GM15510 (cell line): Measurements from ENCODE around the gene TIAM1.

Experiments
- POLR2A ChIP-seq: IDR thresholded peaks from 3 replicates; pipeline ENCODE4 v1.6.1; 2011; ENCODE audit warnings: borderline replicate concordance; ENCODE audit not compliant: insufficient read length; ENCODE audit errors: extremely low read depth

The TIAM1 gene

DNA sequence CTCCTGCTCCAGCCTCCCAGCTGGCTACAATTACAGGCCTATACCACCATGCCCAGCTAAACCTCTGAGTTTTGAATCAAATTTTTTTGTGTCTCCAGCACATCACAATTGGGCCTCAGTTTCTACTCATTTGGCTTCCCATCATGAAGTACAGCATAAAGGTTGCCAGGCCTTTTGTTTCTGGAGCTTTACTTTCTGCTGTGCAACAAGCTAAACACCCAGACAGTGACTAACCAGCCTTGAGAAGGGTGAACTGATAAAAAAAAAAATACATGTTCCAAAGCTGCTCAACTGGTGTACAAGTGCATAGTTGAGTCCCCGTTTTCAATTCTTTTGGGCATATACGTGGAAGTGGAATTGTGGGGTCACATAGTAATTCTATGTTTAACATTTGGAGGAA, 25.1 kb downstream of the TIAM1 start:
- no peak for TF ChIP-seq POLR2A

DNA sequence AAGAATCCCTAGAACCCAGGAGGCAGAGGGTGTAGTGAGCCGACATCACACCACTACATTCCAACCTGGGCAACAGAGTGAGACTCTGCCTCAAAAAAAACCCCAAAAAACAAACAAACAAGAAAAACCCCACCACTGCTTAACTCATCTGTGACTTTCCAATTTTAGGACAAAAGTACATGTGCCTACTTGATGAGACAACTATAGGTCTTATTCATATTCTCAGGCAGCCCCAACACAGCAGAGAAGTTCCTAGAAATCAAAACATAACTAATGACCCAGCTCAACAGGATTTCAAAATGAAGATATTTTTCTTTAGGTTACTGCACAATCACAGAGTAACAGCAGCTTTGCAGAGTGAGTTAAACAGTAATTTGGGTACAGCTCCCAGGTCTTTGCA, 26.4 kb downstream of the TIAM1 start:
- TF ChIP-seq POLR2A, result no peak

DNA sequence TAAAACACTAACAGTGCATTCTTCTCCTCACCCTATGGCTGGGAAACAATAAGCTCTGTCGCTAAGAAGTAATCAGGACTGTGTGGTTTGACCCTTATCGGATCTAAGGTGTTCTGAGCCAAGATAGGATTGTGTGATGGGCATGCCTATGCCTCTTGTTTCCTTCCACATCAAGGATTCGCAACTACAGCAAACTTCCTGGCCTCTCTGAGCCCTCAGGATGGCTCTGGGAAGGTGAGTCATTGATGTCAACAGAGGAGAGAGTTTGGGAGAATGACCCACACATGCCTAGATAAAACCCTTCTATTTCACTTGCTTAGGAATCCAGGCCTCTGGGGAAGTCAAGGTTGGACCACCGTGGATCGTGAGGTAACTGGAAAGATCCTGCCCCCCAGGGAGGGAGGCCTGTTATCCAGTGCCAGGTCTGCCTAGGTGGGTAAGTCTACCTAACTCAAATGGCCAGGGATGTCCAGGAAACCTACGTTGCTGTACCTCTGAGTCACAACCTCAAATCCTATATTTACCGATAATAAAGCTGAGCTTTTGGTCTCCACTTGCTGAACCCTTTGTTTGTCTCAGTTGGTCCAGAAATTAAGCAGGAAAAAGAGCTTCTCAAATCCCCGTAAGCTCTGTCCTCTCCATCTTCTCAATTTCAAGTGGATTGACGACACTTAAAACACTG, 27.4 kb downstream of the TIAM1 start:
- TF ChIP-seq POLR2A, result no peak

DNA sequence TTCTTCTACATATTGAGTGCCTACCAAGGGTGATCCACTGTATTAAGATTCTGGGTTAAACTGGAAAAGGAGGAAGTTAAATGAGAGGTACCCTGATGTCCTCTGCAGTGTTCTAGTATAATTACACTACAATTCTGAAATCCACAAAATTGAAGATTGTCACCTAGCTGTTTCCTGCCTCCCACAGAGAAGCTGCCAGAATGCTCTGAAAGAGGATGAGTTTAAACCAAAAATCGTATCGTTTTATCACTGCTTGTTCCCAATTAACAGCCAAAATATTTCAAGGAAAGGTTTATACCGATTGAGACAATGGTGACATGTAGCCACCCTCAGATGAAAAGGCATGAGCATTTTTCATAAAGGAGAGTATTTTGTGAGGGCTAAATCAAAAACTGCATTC, 28.0 kb downstream of the TIAM1 start:
- TF ChIP-seq POLR2A, result no peak

DNA sequence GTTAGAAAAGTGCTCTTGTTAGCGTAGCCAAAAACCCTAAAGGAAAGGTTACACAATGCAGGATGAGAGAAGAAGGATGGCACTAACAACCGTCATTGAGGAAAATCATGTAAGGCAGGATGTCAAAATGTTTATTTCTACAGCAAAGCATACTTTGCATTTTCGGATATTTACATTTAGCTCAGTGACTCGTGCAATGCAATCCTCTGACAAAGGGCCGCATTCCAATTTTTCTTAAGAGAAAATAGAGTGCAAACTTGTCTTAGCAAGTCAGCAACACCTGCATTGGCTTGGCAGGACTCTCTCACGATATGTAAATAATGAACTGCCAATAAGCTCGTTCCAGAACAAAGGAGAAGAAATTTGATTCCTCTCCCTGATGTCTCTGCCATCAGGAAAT, 33.3 kb downstream of the TIAM1 start:
- TF ChIP-seq POLR2A, result no peak

DNA sequence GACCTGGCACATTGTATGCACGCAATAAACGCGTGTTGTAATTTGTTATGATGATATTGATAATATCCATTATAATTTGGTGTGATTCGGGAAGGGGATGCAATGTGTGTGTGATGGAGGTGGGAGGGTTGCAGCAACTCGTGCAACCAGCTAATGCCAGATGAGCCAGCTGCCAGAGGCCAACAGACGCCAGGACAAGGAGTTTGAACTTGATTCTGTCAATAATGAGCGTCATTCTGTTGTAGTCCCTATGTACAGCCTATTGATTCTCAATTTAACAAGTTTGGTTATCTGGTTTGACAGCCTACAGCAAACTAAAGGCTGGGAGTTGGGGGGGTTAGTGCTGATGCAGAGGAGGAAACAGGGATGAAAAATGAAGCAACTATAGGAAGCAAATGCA, 35.5 kb downstream of the TIAM1 start:
- TF ChIP-seq POLR2A, result no peak

DNA sequence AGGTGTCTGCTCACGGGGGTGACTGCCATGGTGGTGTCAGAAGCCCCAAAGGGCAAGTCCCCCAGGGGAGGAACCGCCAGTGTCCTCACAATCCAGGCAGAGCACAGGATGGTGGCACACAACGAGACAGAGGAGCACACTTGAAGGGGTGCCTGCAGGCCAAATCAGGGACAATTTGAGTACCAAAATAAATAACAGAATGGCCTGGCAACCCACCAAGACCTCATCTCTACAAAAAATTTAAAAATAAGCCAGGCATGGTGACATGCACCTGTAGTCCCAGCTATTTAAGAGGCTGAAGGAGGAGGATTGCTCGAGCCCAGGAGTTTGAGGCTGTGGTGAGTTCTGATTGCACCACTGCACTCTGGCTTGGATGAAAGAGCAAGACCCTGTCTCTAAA, 38.2 kb downstream of the TIAM1 start:
- no peak for TF ChIP-seq POLR2A

DNA sequence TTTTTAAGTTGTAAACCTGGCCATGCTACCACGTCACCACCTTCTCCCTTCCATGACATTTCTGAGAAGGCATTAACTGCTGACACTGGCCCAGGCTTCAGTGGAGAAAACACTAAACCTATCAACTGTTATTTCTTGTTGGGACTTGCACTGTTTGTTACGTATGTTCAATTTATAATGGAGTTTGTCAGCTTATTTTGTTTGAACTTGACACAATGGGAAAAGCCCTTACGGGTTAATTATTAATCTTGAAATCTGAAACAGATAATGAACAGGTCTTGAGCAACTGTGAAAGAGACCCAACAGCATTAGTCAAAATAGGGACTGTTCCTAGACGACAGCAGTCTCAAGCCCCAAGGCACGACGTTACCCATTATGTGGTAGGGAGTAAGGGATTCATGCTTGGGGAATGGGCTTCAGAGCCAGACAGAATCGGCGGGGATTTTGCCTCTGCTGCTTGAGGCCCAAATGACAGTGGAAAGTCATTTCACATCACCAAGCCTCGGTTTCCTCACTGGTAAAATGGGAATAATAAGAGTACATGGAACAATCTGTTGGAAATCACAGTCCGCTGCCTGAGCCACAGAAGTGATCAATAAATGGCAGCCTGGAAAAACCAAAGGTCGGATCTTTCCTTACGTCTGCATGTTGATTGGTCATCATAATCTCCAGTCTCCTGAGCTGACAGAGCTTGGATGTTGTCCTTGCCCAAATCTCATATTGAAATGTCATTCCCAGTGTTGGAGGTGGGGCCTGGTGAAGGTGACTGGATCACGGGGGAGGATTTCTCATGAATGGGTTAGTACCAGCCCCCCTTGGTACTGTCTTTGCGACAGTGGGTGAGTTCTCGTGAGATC, 44.5 kb downstream of the TIAM1 start:
- TF ChIP-seq POLR2A, result no peak

DNA sequence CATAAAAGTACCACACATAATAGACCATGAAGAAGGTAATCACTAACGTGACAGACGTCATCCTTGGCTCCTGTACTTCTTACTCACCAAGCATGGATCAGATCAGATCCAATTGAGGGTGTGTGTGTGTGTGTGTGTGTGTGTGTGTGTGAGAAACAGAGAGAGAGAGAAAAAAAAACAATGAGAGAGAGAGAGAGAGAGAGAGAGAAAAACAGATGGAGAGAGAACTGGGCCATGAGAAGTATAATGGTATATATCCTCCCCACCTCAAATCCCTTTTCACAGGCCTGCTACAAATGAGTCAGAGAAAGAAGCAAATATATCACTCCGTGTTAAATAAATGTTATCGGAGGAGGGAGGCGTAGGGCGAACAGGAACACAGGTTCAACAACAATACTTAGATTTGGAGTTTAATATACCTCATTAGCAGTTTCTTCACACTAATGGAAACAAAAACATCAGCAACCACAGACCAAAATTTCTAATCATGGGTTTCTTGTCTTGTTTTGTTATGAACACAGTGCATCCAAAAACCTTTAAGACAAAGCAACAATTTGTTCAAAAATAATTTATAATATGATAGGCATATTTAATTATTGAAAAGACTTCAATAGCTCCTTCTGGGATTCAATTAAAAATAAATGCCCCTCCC, 45.3 kb downstream of the TIAM1 start:
- TF ChIP-seq POLR2A, result no peak

DNA sequence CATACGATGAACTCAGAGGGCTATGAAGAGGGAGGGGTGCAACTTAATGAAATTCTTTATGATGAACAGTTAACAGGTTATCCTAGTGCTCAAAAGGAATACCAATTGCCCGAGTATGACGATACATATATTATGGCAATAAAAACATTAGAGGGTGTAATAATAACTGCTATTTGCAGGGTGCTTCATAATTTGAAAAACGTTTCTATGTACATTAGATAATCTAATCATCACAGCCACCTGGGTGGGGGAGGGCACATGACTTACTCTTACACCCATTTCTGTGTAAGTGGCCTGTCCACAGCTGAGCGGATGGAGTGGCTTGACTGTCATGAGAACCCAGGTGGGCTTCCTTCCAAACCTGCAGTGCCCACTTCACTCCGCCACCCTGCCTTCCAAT, 46.3 kb downstream of the TIAM1 start:
- no peak for TF ChIP-seq POLR2A

DNA sequence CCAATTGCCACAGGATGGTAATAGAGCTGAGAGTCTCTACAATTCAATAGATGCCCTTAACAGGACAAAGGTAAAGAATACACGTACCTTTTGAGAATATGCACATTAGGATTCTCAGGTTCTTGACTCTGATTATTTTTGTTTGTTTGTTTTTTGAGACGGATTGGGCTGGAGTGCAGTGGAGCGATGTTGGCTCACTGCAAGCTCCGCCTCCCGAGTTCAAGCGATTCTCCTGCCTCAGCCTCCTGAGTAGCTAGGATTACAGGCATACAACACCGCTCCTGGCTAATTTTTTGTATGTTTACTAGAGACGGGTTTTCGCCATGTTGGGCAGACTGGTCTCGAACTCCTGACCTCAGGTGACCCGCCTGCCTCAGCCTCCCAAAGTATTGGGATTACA, 48.4 kb downstream of the TIAM1 start:
- TF ChIP-seq POLR2A, result no peak

DNA sequence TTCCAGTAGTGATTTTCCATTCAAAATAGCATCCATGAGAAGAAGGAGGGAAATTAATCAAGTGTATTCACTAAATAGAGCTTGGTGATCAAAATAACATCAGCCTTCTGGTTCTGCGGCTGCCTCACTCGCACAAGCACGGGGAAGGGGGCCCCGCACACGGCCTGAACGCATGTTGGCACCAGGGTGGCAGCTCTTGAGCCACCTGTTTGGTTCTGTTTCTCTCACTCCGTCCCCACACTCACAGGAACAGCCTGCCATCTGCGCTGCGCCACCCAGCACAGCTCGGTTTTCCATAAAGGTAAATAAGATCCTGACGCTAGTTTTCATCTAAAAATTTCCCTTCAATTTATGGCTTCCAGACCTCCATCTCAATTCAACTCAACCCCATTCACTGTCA, 49.4 kb downstream of the TIAM1 start:
- TF ChIP-seq POLR2A, result no peak

DNA sequence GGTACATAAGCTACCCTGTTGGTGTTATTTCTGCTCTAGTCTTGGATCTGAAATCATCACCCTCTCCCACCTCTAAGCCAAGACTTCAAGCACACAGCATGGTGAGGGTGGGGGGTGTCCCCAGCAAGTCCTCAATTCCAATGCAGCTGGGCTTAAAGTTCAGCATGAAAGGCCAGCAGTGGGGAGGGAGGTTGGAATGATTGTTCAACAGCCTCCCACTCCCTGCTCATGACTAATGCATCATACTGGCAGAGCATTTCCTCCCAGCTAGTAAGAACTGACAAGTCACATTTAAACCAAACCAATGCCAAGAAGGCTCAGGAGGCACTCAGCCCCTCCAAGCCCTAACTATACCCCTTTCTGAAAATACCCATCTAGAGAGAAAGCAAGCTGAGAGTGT, 50.1 kb downstream of the TIAM1 start:
- no peak for TF ChIP-seq POLR2A

DNA sequence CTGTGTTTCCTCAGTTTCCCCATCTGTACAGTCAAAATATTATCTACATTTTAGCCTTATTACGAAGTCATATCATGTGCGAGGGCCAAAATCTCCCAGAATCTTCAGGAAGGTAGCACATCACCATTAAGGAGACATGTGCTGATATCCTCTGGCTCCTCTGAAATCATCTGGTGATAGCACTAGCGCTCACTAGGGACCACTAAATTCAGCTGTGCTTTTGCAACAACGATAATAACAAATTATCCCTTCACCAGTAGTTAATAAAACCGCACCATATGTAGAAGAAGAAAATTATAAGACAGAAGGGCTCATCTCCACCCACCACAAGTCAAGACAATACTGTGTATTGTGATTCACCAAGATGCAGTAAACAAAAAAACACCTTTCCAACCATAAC, 53.3 kb downstream of the TIAM1 start:
- no peak for TF ChIP-seq POLR2A

DNA sequence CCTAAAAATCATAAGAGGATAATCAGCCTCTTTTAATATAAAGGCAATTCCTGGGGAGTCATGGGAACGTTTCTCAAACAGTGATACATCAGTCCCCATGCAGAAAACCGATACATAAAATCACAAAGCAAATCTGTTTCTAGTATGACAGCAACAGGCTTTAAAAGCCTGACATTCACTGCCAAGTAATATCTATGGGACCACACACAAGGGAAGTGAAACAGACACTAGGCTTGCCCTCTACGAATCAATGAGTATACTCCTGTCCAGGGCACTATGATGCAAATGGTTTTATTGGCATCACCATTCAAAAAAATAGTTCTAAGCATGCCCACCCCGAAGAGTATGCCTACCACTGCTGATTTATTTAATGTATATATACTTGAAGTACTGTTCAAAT, 54.4 kb downstream of the TIAM1 start:
- TF ChIP-seq POLR2A, result no peak

DNA sequence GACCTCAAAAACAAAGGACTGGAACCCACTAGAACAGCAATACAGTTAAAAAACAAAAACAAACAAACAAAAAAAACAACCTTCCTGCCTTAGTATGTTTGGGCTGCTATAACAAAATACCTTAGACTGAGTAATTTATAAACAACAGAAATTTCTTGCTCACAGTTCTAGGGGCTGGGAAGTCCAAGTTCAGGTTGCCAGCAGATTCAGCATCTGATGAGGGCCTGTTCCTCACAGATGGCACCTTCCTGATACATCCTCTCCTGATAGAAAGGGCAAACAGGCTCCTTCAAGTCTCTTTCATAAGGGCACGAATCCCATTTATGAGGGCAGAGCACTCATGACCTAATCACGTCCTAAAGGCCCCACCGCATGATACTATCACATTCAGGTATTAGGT, 55.9 kb downstream of the TIAM1 start:
- TF ChIP-seq POLR2A, result no peak
